Keratinocyte (primary cell): Measurements from ENCODE around the gene IST1. TPM values are rescaled to one million over a fixed set of nuclear protein-coding genes. Genes with fewer than 3 reads are reported as not detected.
"Not testable (repeated sequence)": the region's sequence is repeated elsewhere in the genome, so short reads cannot be mapped to it uniquely, and the experiment has no call there.

Source experiments
- DNase-seq: peaks from one replicate; pipeline ENCODE4 v3.0.0-alpha.2; 2011; ENCODE audit warnings: low read depth, missing footprints, low spot score
- FAIRE-seq: peaks from 2 replicates; lab custom pipeline; 2011; peaks lifted over from hg19 to GRCh38; lab: Jason Lieb, UNC
- H2AFZ ChIP-seq: 2 replicates; pipeline ENCODE4 v1.6.0; 2012; ENCODE audit warnings: low read length, control low read depth, inconsistent platforms; ENCODE audit not compliant: control insufficient read depth
- H3K27ac ChIP-seq: 2 replicates; pipeline ENCODE4 v1.5.1; 2011; ENCODE audit warnings: low read length; ENCODE audit not compliant: control insufficient read depth, insufficient read depth
- H3K27me3 ChIP-seq: 3 replicates; pipeline ENCODE4 v1.6.0; 2011; ENCODE audit warnings: low read length; ENCODE audit not compliant: control insufficient read depth, insufficient read depth; ENCODE audit errors: extremely low read depth
- H3K36me3 ChIP-seq, 2 experiments: 2 replicates in 1 of 2; 3 replicates in 1 of 2; pipeline ENCODE4 v1.5.1; 2011; ENCODE audit warnings: low read length in 2 of 2, mild to moderate bottlenecking in 1 of 2; ENCODE audit not compliant: control insufficient read depth in 2 of 2, insufficient read depth in 2 of 2; ENCODE audit errors: extremely low read depth in 1 of 2
- H3K4me1 ChIP-seq: 3 replicates; pipeline ENCODE4 v1.5.1; 2011; ENCODE audit warnings: low read length; ENCODE audit not compliant: control insufficient read depth, insufficient read depth; ENCODE audit errors: extremely low read depth
- H3K4me2 ChIP-seq: 3 replicates; pipeline ENCODE4 v1.6.0; 2011; ENCODE audit warnings: low read depth, low read length; ENCODE audit not compliant: control insufficient read depth, insufficient read depth; ENCODE audit errors: extremely low read depth
- H3K4me3 ChIP-seq, 3 experiments: fragments of 200-600 bp in 1 of 3; sonication (generic) in 1 of 3; 2 replicates in 2 of 3; 3 replicates in 1 of 3; pipeline ENCODE4 v1.5.1; 2011 to 2016; ENCODE audit warnings: low read length in 3 of 3, mild to moderate bottlenecking in 3 of 3, control low read depth in 2 of 3, inconsistent platforms in 1 of 3, low read depth in 1 of 3, mixed read lengths in 1 of 3, mixed run types in 1 of 3, moderate library complexity in 1 of 3; ENCODE audit not compliant: control insufficient read depth in 2 of 3, insufficient read depth in 2 of 3; ENCODE audit errors: extremely low read depth in 1 of 3
- H3K79me2 ChIP-seq: 2 replicates; pipeline ENCODE4 v1.6.0; 2012; ENCODE audit warnings: low read length; ENCODE audit not compliant: control insufficient read depth, insufficient read depth
- H3K9ac ChIP-seq: 3 replicates; pipeline ENCODE4 v1.6.0; 2011; ENCODE audit warnings: low read length; ENCODE audit not compliant: control insufficient read depth, insufficient read depth; ENCODE audit errors: extremely low read depth
- H3K9me1 ChIP-seq: 3 replicates; pipeline ENCODE4 v1.6.0; 2011; ENCODE audit warnings: low read length; ENCODE audit not compliant: control insufficient read depth, insufficient read depth; ENCODE audit errors: extremely low read depth
- H3K9me3 ChIP-seq: 2 replicates; pipeline ENCODE4 v1.5.1; 2012; ENCODE audit warnings: low read depth, low read length; ENCODE audit not compliant: control insufficient read depth
- H4K20me1 ChIP-seq: 3 replicates; pipeline ENCODE4 v1.6.0; 2011; ENCODE audit warnings: low read length; ENCODE audit not compliant: control insufficient read depth, insufficient read depth; ENCODE audit errors: extremely low read depth
- EZH2 ChIP-seq: IDR thresholded peaks from one replicate; pipeline ENCODE4 v1.6.1; 2012; ENCODE audit warnings: inconsistent platforms, mild to moderate bottlenecking, low read length, moderate library complexity
- dilution Hi-C: fragments of 300-500 bp; cut with MboI; formaldehyde crosslinking; loops from one replicate; pipeline ENCODE4 v1.7.0; 2020; ENCODE audit warnings: low sequenced_read_pairs; ENCODE audit not compliant: extremely low pct_ligation_motif_present
- polyA plus RNA-seq, 5 experiments: library from polyadenylated mRNA; depleted of rRNA in 3 of 5; stranded (reverse) in 3 of 5; stranded (forward) in 1 of 5; unstranded in 1 of 5; fragments of >200 nt; gene quantifications; 1 replicate in 1 of 5; 2 replicates in 3 of 5; 3 replicates in 1 of 5; pipeline versions ENCODE4 v1.2.1 to v1.2.3, GENCODE V29; 2011 to 2012; ENCODE audit warnings: missing spikeins in 2 of 5, low read depth in 1 of 5, low replicate concordance in 1 of 5
- TF ChIP-seq, protein P1 (sequence below), 3 experiments: IDR thresholded peaks in 1 of 3; conservative IDR thresholded peaks in 1 of 3; optimal IDR thresholded peaks in 1 of 3; 2 replicates in 2 of 3; 3 replicates in 1 of 3; pipeline versions ENCODE3 to v1.5.1; 2011; ENCODE audit warnings: low read length in 3 of 3, mild to moderate bottlenecking in 3 of 3, moderate library complexity in 2 of 3, control low read depth in 1 of 3, inconsistent platforms in 1 of 3; ENCODE audit not compliant: insufficient read depth in 2 of 3; ENCODE audit errors: extremely low read depth in 1 of 3

Gene IST1
- polyA plus RNA-seq, 1 donor (not counting 4 experiments of a cell fraction or from before 2014, with no cell fraction given): 188 TPM

DNA sequence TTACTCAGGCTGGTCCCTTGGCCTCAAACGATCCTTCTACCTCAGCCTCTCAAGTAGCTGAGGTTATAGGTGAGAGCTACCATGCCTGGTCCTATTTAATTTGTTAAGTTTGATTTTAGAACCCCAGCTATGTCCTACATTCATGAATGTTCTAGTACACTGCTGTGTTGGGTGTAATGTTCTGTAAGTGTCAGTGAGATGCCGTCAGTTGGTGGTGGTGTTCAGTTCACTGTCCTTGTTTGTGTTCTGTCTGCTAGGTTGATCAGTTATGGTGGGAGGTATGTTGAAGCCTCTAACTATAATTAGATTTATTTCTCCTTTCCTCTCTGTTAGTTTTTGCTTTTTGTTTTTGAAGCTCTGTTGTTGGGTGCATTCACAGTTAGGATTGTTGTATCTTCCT lies 8.3 kb downstream of the IST1 start:
- H2AFZ ChIP-seq: no peak overlapping the region
- dilution Hi-C loops: no loop called here
- no peak for FAIRE-seq
- H3K9me1 ChIP-seq: no peaks in the 10 kb centered on the region
- no peaks in the 10 kb centered on the region for H3K4me1 ChIP-seq
- H3K4me2 ChIP-seq: no peak overlapping the region
- no peak for DNase-seq
- H3K79me2 ChIP-seq: peaks cover 98% of the 10 kb centered on the region
- TF ChIP-seq, protein P1, sequence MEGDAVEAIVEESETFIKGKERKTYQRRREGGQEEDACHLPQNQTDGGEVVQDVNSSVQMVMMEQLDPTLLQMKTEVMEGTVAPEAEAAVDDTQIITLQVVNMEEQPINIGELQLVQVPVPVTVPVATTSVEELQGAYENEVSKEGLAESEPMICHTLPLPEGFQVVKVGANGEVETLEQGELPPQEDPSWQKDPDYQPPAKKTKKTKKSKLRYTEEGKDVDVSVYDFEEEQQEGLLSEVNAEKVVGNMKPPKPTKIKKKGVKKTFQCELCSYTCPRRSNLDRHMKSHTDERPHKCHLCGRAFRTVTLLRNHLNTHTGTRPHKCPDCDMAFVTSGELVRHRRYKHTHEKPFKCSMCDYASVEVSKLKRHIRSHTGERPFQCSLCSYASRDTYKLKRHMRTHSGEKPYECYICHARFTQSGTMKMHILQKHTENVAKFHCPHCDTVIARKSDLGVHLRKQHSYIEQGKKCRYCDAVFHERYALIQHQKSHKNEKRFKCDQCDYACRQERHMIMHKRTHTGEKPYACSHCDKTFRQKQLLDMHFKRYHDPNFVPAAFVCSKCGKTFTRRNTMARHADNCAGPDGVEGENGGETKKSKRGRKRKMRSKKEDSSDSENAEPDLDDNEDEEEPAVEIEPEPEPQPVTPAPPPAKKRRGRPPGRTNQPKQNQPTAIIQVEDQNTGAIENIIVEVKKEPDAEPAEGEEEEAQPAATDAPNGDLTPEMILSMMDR (optimal IDR thresholded peaks at IDR 0.05 in 1 of 3, IDR thresholded peaks at IDR 0.05 in 1 of 3, conservative IDR thresholded peaks at IDR 0.05 in 1 of 3; ENCODE audit: extremely low read depth in 1 of 3, insufficient read depth in 2 of 3, low read length in 3 of 3): no peak
- TF ChIP-seq EZH2: no peak
- H3K27ac ChIP-seq: no peak overlapping the region
- H3K4me3 ChIP-seq: no peak overlapping the region
- H3K36me3 ChIP-seq: peaks cover 0 to 3% of the 10 kb centered on the region in 2 experiments
- no peak overlapping the region for H3K9ac ChIP-seq
- no peaks in the 10 kb centered on the region for H3K27me3 ChIP-seq
- H4K20me1 ChIP-seq: peaks cover 35% of the 10 kb centered on the region
- no peaks in the 10 kb centered on the region for H3K9me3 ChIP-seq

DNA sequence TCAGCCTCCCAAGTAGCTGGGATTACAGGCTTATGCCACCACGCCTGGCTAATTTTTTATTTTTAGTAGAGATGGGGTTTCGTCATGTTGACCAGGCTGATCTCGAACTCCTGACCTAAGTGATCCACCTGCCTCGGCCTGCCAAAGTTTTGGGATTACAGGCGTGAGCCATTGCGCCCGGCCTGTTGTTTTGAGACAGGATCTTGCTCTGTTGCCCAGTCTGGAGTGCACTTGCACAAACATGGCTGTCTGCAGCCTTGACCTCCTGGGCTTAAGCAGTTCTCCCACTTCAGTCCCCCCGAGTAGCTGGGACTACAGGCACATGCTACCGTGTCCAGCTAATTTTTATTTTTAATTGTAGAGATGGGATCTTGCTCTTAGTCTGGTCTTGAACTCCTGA lies 8.9 kb downstream of the IST1 start:
- no peaks in the 10 kb centered on the region for H3K9me3 ChIP-seq
- no peak for TF ChIP-seq EZH2
- TF ChIP-seq, protein P1 (optimal IDR thresholded peaks at IDR 0.05 in 1 of 3, IDR thresholded peaks at IDR 0.05 in 1 of 3, conservative IDR thresholded peaks at IDR 0.05 in 1 of 3; ENCODE audit: extremely low read depth in 1 of 3, insufficient read depth in 2 of 3, low read length in 3 of 3): no peak
- no peak overlapping the region for H3K27ac ChIP-seq
- H3K9ac ChIP-seq: no peak overlapping the region
- H3K27me3 ChIP-seq: no peaks in the 10 kb centered on the region
- DNase-seq (no peak), FAIRE-seq (no peak)
- H2AFZ ChIP-seq: no peak overlapping the region
- dilution Hi-C loops: no loop called here
- H3K4me2 ChIP-seq: no peak overlapping the region
- H4K20me1 ChIP-seq: peaks cover 35% of the 10 kb centered on the region
- no peaks in the 10 kb centered on the region for H3K9me1 ChIP-seq
- peaks cover 98% of the 10 kb centered on the region for H3K79me2 ChIP-seq
- peaks cover under 1 to 3% of the 10 kb centered on the region in 2 experiments for H3K36me3 ChIP-seq
- H3K4me1 ChIP-seq: no peaks in the 10 kb centered on the region
- no peak overlapping the region for H3K4me3 ChIP-seq

DNA sequence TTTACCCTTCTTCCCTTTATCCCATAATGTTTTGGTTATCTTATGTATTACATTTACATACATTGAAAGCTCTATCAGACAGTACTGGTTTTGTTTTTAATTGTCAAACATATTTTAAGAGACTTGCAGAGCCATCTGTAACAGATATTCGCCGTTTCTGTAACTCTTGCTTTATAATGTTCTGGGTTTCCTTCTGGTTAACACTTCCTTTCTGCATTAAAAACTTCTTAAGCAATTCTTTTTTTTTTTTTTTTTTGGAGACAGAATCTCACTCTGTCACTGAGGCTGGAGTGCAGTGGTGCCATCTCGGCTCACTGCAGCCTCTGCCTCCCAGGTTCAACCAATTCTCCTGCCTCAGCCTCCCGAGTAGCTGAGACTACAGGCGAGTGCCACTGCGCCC lies 10.4 kb downstream of the IST1 start:
- H2AFZ ChIP-seq, H3K4me3 ChIP-seq, H3K36me3 ChIP-seq, H3K4me2 ChIP-seq, FAIRE-seq, H3K9me1 ChIP-seq, dilution Hi-C loops, H3K4me1 ChIP-seq, DNase-seq, H3K27ac ChIP-seq, H3K27me3 ChIP-seq, H3K9ac ChIP-seq, H3K9me3 ChIP-seq: not testable (repeated sequence)
- H3K79me2 ChIP-seq: peaks cover 97% of the 10 kb centered on the region
- peaks cover 35% of the 10 kb centered on the region for H4K20me1 ChIP-seq
